GM21447 (cell line): ENCODE data around the gene UVRAG.

Experiments
- ATAC-seq: cut with Tn5 transposase; IDR thresholded peaks from one replicate; pipeline ENCODE4 v1.9.1; 2021; ENCODE audit not compliant: unreplicated experiment

Gene UVRAG

DNA sequence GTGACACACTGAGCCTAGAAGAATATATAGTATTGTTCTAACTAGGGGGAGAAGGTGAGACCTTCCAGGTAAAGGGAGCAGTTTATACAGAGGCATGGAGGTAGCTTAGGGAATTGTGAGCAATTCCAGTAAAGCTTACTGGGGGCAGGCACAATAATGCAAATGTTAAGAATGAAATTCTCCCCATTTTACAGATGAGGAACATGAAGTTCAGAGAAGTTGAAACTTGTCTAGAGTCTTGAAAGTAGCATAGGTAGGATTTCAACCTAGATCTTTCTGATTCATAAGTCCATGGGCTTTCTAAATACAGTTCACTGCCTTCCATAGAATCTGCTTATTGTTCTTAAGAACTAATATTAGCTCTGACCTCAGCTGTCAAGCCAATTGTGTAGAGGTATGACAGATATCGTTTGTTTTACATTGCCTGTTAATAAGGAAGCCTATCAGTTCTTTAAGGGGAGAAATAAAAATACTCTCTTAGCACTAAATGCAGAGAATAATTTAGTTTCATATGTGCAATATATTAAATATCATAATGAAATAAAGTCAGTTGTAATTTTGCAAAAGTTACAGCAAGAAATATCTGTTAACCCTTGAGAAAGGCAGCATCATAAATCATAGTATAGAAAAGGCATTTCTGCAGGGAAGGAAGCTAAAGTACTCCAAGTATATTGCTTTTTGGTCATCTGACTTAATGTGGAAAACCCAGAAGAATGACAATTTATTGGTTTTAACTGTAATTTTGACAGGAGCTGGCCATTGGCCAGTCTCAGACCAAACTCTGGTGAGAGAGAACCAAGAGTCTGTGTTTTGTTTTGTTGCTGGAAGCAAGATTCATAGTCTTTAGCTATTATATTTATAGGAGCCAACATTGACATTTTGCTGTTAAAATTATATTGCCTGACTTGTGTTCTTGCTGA is 181.8 kb downstream of the UVRAG start:
- no peak for ATAC-seq

DNA sequence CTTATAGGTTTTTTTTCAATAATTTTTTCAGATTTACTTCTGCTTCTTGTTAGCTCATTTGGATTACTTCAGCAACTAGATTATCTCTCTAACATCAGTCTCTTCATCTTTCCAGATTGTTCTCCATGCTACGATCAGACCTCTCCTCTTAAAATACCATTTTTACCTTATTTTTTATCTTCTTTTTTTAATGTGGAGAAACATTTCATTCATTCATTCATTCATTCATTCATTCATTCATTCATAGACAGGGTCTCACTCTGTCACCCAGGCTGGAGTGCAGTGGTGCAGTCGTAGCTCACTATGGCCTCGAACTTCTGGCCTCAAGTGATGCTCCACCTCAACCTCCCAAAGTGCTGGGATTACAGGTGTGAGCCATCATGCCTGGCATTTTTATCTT is 189.4 kb downstream of the UVRAG start:
- no peak for ATAC-seq

DNA sequence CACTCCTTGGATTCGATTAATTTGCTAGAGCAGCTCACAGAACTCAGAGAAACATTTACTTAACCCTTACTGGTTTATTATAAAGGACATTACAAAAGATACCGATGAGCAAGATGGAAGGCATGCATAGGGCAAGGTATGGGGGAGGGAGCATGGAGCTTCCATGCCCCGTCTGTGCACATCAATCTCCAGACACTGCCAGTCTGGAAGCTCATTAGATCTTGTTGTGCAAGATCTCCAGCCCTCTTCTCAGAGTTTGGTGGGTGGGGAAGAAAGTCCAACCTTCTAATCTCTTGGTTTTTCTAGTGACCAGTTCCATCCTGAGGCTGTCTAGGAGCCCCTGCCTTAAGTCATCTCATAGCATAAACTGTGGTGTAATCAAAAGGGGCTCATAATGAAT is 190.7 kb downstream of the UVRAG start:
- ATAC-seq, result no peak

DNA sequence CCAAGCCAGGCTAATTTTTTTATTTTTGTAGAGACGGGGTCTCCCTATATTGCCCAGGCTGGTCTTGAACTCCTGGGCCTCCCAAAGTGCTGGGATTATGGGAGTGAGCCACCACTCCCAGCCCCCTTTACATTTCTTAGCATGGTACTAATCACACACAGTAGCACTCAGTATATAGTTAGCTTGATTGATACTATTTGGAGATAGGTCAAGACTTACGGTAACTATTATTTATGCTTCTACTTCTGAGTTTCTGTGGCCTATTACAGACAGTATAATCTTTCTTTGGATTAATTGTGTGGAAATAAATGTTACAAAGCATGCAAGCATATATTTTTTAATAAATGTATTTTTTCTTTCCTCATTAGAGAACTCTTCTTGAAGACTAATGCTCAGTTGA is 192.2 kb downstream of the UVRAG start:
- ATAC-seq, result no peak

DNA sequence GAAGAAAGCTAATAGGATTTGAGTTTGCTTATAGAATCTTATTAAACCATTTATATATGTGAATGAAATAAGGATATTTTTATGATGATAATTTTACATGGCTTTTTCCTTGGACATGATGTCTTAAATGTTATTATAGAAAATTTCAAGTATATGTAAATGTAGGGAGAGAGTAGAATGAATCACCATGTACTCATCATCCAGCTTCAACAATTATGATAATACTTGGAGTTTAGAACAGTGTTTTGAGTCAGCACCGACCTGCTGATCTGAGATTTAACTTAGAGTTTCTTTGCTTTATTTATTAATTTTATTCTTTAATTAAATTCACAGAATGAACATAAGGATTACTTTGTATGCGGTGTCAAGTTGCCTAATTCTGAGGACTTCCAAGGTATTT is 193.5 kb downstream of the UVRAG start:
- ATAC-seq, result no peak

DNA sequence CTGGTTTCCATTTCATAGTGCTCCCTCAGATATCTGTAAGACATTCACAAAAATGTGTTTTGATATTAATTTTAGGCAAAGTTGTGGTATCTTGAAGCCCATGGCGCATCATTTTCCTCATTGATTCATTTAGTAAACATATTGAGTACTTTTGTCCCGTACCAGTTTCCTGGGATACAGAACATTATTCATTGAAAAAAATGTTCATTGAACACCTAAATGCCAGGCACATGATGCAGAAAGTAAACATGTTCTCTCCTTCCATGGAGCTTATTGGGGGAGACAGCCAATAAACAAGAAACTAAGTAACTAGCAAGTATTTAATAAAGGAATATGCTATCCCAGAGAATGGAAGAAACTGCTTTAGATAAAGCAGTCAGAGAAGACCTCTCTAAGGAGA is 195.0 kb downstream of the UVRAG start:
- no peak for ATAC-seq

DNA sequence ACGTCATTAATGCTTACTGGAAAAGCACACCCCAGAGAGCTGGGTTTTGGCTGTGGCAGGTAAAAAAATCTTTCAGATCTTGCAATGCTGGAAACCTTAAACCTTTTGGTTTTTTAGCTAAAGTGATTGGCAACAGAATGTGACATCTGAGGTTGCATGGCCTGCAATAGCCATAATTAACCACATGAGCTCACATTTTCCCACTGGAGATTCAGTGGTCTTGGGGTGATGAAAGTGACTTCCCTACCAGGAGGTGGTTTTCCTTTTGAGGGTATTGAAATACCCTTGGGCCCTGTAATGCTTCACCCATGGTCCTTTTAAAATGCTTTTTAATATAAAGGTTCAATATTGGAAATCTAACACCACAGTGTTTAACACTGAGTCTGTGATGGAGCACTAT is 198.5 kb downstream of the UVRAG start:
- no peak for ATAC-seq

DNA sequence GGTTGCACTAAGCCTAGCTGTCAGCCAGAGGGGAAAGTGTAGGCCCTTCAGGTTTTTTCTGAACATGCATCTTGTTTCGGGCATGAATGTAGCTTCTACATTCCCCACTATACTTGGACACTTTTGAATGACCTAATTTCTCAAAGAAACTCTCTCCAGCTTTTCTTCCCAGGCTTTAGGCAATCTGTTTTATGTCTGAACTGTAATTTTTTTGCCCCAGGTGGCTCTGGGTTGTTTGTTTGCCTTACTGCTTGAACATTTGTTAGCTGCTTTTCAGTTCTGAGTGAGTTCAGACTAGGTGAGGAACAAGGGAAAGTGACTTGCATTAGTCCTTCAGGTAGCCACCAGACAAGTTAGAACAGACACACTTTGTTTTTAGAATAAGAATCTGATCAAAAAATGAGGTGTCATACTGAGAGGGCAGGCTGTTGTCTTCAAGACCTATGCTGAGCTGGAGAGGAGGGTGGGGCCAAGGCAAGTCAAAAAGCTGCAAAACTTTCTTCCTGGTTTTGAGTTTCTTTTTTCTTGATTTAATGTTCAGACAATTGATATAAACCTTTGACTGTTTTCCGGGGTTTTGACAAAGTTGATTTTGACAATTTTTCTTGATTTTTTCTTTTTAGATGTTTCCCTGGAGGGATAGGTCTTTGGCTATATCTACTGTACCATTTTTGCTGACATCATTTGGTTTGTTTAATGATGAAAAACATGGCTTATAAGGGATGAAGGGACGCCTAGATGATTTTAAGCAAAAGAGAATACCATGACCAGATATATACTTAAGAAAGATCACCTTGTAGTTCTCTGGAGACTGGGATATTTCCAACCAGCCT is 208.4 kb downstream of the UVRAG start:
- no peak for ATAC-seq

DNA sequence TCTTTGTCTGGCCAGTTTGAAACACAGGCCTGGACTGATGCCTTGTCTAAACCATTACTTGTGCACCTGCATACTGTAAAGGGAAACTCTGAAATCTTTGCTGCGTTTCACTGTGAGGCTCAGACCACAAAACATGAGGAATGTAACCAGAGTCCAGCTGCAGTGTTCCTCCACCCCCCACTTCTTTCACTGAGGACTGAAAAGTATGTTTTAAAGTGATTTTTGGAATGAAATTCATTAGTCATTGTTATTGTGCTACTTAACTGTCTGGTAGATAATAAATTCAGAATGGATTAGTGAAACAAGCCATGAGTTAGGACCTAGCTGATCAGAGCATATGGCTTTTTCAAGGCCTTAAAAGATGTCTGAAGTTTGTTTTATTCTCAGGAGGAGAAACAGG is 210.1 kb downstream of the UVRAG start:
- ATAC-seq, result no peak

DNA sequence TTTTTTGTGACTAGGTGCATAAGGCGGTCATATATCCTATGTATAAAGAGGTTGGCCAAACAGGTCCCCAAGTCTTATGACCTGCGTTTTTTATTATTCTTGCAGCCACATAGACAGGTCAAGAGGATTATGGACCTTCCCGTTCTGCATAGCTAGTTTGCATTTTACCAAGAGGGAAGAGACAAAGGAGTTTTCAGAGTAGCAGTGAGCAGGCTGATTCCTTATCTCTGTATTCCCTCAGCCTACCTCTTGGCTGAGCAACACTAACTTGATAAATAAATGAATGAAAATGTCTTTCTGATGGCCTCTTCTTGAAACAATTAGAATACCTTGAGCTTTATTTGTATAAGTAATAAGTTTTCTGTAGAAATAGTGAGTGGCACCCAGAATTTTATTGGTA is 210.8 kb downstream of the UVRAG start:
- no peak for ATAC-seq

DNA sequence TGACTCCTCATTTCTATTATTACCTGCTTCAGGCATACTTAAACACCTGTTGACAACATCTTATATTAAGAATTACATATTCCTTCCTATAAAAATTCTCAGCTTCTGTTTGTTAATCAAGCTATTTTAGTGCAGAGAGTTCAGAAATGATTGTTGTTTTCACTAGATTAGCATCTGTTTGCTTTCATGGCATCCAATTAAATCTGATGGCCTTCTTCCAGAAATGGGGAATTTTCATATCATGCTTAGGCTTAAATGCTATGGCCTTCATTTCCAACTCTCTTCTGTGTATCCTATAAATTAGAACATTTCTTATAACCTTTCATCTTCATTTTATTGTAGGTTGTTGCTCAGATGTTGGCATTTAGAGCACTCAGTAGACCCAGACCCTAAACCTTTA is 211.3 kb downstream of the UVRAG start:
- ATAC-seq, result no peak

DNA sequence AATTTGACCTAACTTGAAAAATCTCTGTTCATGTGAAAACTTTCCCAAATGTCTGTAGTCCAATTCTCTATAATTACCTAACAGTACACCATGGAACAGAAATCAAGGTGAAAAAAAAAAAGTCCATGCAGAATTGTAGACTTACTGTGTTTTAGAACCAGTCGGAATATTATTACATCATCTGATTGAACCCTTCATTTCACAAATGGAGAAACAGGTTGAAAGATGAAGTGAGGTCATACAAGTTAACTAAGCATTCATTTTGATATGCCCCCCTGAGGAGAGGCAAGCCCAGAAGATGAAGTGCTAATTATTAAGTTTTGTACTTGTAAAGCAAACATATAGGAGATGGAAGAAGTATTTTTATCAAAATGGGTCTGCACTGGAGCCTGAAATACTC is 211.9 kb downstream of the UVRAG start:
- no peak for ATAC-seq

DNA sequence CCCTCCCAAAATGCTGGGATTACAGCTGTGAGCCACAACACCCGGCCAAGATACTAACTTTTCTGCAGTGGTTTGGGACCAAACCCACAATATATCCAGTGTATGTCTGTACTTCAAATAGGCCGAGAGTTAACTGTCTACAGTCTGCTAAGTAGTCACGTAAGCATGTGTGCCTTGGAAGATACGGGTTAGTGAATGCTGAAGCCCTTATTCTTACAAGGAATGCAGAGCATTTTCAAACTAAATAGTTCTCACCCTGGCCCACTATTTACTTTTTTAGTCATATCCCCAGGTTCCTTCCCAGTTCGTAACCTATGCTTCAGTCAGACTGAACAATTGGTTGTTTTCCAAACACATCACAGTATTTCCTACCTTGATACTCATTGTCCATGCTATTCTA is 215.3 kb downstream of the UVRAG start:
- ATAC-seq, result no peak

DNA sequence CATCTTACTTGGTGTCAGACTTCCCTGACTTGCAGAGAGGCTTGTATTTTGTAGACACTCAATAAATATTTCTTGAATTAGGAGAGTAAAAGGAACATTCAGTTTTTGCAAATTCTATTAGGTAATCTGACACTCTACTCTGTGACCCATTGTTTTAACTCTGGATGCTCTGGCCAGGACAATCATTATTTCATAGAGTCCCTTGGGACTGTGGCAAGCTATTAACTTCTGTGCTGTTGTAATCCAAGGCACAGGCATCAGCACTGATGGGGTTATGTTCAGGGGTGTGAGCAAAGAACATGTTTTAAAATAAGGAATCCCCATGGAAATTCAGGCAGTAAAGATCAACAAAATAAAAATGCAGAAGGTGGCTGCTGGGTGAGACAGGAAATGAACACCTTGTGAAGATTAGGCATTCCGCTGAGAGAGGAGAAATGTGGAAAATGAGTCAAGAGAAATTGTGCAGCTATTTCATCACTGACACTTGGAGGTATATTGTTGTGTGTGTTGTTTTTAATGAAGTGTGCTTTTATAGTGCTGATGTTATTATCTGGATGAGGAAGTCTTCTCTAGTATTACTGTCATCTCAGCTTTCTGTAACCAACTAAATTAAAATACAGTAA is 216.1 kb downstream of the UVRAG start:
- no peak for ATAC-seq

DNA sequence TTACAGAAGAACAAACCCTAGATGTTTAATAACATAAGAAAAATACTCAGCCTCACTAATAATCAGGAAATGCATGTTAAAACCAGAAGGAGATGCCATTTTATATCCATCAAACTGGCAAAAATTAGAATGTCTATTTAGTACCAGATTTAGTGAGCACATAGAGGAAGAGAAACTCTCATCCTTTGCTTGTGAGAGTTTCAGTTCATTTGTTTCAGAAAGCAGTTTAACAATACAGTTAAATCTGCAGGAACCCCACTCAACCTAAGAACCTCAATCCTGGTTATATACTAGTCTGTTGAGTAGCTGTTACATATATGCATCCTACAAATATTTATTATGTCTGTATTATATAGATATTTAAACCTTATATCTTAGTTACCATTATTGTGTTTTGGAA is 218.7 kb downstream of the UVRAG start:
- no peak for ATAC-seq

DNA sequence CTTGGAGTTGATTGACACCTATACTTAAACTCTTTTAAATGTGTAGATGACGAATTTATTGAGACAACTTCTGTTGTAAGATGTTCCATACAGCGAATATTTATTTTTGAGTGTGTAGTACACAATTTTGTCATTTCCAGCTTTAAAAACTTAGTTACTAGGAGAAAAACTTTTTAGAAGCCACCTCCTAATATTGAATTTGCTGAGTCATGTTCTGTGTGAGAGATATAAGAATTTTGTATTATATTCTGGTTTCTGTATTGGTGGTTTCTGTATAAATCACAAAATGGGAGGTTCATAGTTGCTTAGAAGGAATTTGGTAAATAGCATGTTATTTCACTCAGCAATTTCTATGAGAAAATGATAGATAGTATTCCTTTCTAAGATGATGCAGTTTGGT is 220.0 kb downstream of the UVRAG start:
- ATAC-seq, result no peak

DNA sequence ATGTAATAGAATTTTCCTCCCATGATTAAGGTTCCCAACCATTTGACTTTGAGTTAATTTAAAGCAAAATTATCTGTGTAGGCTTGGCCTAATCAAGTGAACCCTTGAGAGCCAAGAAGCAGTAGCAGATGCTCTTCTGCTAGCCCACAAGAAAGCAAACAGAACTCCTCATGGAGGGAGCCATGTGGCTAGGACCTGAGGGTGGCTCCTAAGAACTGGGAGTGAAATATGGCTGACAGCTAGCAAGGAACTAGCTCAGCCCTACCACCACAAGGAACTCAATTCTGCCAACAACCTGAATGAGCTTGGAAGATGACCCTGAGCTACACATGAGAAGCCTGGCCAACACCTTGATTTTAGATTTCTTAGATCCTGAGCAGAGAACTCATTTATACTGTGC is 223.6 kb downstream of the UVRAG start:
- no peak for ATAC-seq

DNA sequence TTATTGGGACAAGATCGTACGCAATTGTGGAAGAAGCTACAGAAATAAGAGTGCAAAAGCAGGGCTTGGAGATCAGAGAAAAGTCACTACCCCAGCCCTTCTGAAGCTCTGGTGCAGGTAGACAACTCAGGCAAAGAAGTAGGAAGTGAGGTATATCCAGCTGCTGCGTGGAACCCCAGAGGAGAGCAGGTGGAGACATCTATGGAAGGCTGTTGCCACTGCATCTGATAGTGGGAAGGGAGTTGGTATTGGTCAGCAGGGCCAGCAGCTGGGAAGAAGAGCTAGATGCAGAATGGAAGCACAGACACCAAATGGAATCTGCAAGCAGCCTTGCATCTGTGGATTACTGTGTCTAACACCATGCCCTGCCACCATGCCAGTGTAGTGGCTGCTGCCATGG is 226.2 kb downstream of the UVRAG start:
- no peak for ATAC-seq

DNA sequence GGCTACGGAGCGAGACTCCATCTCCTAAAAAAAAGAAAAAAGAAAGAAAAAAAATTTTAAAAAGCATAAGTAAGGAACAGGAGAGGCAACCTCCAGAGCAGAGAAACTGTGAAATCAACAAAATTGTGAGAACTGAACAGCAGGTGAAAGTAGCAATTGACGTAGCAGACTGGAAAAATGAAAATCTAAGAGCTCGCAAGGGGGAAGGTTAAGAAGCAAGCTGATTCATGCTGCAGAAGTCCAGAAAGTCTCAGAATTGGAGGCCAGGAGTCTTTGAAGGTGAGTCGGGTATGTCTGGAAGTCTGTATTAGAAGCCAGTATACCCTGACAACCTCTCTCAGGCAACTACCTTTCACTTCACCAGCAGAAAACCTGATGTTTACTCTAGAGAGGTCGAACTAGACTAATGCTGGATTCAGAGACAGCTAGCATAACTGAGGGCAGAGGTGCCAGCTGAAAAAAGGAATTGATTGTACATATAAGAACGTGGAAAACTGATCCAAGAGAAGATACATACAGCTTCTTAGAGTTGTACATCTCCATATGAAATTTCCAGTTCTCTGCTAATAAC is 229.8 kb downstream of the UVRAG start:
- ATAC-seq, result no peak

DNA sequence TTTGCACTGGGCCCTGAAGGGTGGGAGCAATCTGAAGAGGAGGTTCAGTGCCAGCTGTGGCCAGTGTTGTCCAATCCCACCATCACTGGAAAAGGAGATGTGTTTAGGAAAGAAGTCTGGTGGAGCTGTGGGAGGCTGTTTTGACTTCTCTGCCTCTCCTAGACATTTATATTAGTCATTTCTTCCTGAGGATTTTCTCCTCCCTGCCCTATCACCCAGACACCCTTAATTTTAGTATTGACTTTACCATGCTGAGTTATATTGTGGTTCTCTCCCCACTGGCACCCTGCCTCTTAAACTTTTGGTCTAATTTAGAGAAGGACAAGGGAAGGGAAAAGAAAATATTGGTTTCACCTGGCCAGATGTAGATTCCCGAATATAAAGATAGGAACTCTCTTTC is 232.2 kb downstream of the UVRAG start:
- no peak for ATAC-seq

DNA sequence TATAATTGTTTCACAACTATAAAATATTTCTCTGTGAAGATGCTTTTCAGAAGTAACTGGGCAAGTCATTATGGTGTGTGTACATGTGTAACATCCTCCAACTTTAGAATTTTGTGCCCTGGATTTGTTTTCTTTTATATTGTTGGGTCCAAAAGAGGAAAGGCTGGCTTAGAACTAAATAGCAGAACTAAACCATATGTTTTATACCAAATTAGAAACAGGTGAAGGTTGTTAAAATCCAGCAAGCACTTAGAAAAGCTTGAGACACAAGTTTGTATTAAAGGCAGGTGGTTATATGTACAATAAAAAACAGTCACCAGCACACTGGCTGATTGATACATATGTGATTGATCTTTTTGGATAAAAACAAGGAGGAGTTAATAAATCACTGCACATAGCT is 232.8 kb downstream of the UVRAG start:
- no peak for ATAC-seq
